ENCODE data around the gene AFP. TPM values are rescaled to one million over a fixed set of nuclear protein-coding genes. Genes with fewer than 3 reads are reported as not detected.

AFP gene
- total RNA-seq, 1 donor, result not detected

GRCh38 chr4:73409978-73410548 lies 26.0 kb upstream of the AFP start:
- H3K27me3 ChIP-seq (ENCODE audit: insufficient read depth, low read length), result peaks cover 24% of the 10 kb centered on the region
- no peaks in the 10 kb centered on the region for H3K79me2 ChIP-seq (ENCODE audit: insufficient read depth, low read length)
- H2AFZ ChIP-seq (ENCODE audit: low read length), result no peak overlapping the region
- no peaks in the 10 kb centered on the region for H3K4me1 ChIP-seq (ENCODE audit: insufficient read depth, low read length)
- TF ChIP-seq CTCF (IDR thresholded peaks at IDR 0.05; ENCODE audit: extremely low read depth, low read depth, low read length), result no peak
- no peak for DNase-seq (ENCODE audit: insufficient read length, low spot score, missing footprints)
- no peaks in the 10 kb centered on the region for H4K20me1 ChIP-seq (ENCODE audit: insufficient read depth, low read length)
- H3K4me3 ChIP-seq (ENCODE audit: insufficient read depth, low read length), result no peak overlapping the region
- no peaks in the 10 kb centered on the region for H3K9me3 ChIP-seq (ENCODE audit: low read depth, low read length)
- no peak overlapping the region for H3K27ac ChIP-seq (ENCODE audit: low read depth, low read length)
- no peaks in the 10 kb centered on the region for H3K36me3 ChIP-seq (ENCODE audit: insufficient read depth, low read length)
- no peak overlapping the region for H3K4me2 ChIP-seq (ENCODE audit: insufficient read depth, low read length)

GRCh38 chr4:73410916-73411730 lies 24.9 kb upstream of the AFP start:
- no peaks in the 10 kb centered on the region for H3K9me3 ChIP-seq (ENCODE audit: low read depth, low read length)
- no peak overlapping the region for H3K4me2 ChIP-seq (ENCODE audit: insufficient read depth, low read length)
- no peaks in the 10 kb centered on the region for H3K4me1 ChIP-seq (ENCODE audit: insufficient read depth, low read length)
- no peaks in the 10 kb centered on the region for H3K36me3 ChIP-seq (ENCODE audit: insufficient read depth, low read length)
- no peak overlapping the region for H3K27ac ChIP-seq (ENCODE audit: low read depth, low read length)
- H3K4me3 ChIP-seq (ENCODE audit: insufficient read depth, low read length), result no peak overlapping the region
- no peak for DNase-seq (ENCODE audit: insufficient read length, low spot score, missing footprints)
- H3K79me2 ChIP-seq (ENCODE audit: insufficient read depth, low read length), result no peaks in the 10 kb centered on the region
- no peak overlapping the region for H2AFZ ChIP-seq (ENCODE audit: low read length)
- TF ChIP-seq CTCF (IDR thresholded peaks at IDR 0.05; ENCODE audit: extremely low read depth, low read depth, low read length), result no peak
- peaks cover 24% of the 10 kb centered on the region for H3K27me3 ChIP-seq (ENCODE audit: insufficient read depth, low read length)
- H4K20me1 ChIP-seq (ENCODE audit: insufficient read depth, low read length), result no peaks in the 10 kb centered on the region

- H2AFZ ChIP-seq (ENCODE audit: low read length), result no peak overlapping the region
- H3K9me3 ChIP-seq (ENCODE audit: low read depth, low read length), result no peaks in the 10 kb centered on the region
- H3K27me3 ChIP-seq (ENCODE audit: insufficient read depth, low read length), result peaks cover 24% of the 10 kb centered on the region
- H3K79me2 ChIP-seq (ENCODE audit: insufficient read depth, low read length), result no peaks in the 10 kb centered on the region
- no peak for DNase-seq (ENCODE audit: insufficient read length, low spot score, missing footprints)
- no peaks in the 10 kb centered on the region for H4K20me1 ChIP-seq (ENCODE audit: insufficient read depth, low read length)
- no peak for TF ChIP-seq CTCF (IDR thresholded peaks at IDR 0.05; ENCODE audit: extremely low read depth, low read depth, low read length)
- no peaks in the 10 kb centered on the region for H3K4me1 ChIP-seq (ENCODE audit: insufficient read depth, low read length)
- H3K4me3 ChIP-seq (ENCODE audit: insufficient read depth, low read length), result no peak overlapping the region
- no peak overlapping the region for H3K4me2 ChIP-seq (ENCODE audit: insufficient read depth, low read length)
- no peak overlapping the region for H3K27ac ChIP-seq (ENCODE audit: low read depth, low read length)
- no peaks in the 10 kb centered on the region for H3K36me3 ChIP-seq (ENCODE audit: insufficient read depth, low read length)
Observed at GRCh38 chr4:73411731-73412414, 24.1 kb upstream of the AFP start.

- DNase-seq (ENCODE audit: insufficient read length, low spot score, missing footprints), result no peak
- no peaks in the 10 kb centered on the region for H3K79me2 ChIP-seq (ENCODE audit: insufficient read depth, low read length)
- H3K27me3 ChIP-seq (ENCODE audit: insufficient read depth, low read length), result peaks cover 24% of the 10 kb centered on the region
- no peaks in the 10 kb centered on the region for H3K4me1 ChIP-seq (ENCODE audit: insufficient read depth, low read length)
- no peaks in the 10 kb centered on the region for H3K36me3 ChIP-seq (ENCODE audit: insufficient read depth, low read length)
- H3K4me3 ChIP-seq (ENCODE audit: insufficient read depth, low read length), result no peak overlapping the region
- H3K27ac ChIP-seq (ENCODE audit: low read depth, low read length), result no peak overlapping the region
- no peaks in the 10 kb centered on the region for H3K9me3 ChIP-seq (ENCODE audit: low read depth, low read length)
- H2AFZ ChIP-seq (ENCODE audit: low read length), result no peak overlapping the region
- no peak overlapping the region for H3K4me2 ChIP-seq (ENCODE audit: insufficient read depth, low read length)
- no peaks in the 10 kb centered on the region for H4K20me1 ChIP-seq (ENCODE audit: insufficient read depth, low read length)
- TF ChIP-seq CTCF (IDR thresholded peaks at IDR 0.05; ENCODE audit: extremely low read depth, low read depth, low read length), result no peak
Observed at GRCh38 chr4:73413294-73413755, 22.7 kb upstream of the AFP start.

Measured in osteoblast (primary cell).